ENCODE measurements around the gene HSD17B1.

HSD17B1 gene

DNA sequence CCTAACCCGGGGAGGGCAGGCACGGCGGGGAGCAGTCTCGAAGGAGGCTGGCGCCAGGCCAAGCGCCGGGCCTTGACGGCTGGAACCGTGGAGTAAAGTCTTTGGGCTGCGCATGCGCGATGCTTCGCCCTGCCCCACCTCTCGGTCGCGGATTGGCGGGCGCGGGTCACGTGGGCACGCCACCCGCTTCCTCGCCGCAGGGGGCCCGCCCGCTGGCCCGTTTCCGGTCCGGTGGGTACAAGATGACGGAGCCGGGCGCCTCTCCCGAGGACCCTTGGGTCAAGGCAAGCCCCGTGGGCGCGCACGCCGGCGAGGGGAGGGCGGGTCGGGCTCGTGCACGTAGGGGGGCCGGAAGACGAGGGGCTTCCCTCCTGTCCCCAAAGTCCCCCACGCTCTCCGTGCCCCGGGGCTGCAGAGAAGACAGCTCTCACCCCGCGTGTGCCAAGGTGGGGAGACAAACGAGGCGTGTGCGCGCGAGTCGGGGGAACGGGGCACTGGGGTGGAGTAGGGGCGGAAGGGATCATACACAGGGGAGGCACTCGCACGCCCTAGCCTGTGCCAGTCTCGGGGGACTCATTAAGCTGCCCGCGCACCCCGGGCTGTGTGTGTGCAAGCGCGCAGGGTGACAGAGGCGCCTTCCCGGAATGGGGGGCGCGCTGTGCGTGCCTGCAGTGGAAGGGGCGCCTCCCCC, 14.3 kb downstream of the HSD17B1 start, which contains the start of gene MLX:
Gene MLX (plus strand): TSS at position 218 of the 691 bp plus-strand sequence. CDS start 25 bp downstream, at position 243.
- DNase-seq (ENCODE audit: low spot score), result peak; percentile 92

DNA sequence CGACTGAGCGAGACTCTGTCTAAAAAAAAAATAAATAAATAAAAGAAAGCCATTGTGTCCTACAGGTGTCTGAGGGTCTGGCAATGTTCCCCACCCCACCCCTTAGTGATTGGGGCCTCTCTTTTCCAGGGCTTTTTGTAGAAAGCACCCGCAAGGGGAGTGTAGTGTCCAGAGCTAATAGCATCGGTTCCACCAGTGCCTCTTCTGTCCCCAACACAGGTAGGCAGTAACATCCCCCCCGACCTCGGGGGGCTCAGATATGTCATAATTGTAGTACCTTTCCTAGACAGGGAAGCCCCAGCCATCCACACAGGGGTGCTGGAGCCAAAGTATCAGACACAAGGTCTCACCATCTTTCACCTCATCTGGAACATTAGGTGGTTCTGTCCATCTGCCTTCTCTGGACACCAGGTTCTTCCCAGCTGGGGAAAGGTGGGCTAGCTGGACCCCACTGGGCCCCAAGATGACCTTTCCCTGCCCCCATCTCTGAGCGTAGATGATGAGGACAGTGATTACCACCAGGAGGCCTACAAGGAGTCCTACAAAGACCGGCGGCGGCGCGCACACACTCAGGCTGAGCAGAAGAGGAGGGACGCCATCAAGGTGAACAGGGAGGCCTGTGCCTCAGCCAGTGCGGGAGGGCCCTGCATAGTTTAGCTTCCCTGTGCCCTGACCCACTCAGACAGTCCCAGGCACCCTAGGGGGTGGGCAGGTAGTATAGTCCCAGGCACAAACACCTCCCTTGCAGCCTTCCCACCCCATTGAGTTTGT, 15.8 kb downstream of the HSD17B1 start:
- no peak for DNase-seq (ENCODE audit: low spot score)

DNA sequence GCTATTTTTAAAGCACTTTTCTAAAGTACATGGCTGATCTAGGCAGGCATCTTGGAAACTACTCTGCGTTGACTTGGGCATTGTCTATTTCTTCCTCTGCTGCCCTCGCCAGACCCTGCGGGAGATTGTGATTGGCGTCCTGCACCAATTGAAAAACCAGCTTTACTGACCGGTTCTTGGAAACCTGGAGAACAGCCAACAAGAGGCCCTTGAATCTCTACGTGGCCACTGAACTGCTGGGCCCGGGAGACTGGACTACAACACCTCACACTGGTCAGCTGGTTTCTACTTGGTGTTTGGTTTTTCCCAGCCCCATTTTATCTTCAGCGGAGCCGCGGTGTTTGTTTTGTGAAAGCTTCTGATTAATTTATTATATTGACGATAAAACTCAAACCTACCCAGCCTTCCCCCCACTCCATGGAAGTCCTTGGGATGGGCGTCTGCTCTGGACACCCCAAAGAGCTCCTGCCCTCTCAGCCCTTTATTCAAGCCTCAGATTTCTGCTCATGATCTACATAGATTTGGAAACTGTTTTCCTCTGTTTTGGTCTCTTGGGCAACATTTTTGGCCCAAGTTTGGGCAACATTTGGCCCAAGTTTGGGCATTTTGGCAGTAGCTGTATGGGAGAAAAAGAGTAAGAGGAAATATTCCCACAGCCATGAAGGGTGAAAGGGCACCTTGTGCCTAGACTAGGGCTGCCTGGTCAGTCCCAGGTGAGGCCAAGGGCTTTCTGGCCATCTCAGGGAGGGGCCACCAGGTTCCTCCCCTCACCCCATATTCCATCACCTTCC, 18.9 kb downstream of the HSD17B1 start:
- DNase-seq (ENCODE audit: low spot score), result no peak

DNA sequence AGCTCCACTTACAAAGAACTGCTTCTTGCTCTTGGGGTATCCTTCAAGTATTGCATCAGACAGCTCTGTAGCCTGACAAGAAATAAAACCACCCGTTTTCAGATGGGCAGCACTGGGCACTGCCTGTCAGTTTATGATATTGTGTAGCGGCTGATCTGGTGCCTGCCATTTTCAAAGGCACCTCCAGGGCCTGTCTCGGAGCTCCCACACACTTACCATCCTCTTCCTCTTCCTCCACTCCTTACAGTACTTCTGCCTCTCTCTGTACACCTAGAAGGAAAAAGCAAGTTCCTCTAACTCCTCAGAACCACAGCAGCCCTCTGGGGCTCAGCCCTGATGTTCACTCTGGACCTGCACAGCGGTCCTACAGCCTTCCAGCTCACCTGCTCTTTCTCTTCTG, 20.4 kb downstream of the HSD17B1 start:
- no peak for DNase-seq (ENCODE audit: low spot score)

DNA sequence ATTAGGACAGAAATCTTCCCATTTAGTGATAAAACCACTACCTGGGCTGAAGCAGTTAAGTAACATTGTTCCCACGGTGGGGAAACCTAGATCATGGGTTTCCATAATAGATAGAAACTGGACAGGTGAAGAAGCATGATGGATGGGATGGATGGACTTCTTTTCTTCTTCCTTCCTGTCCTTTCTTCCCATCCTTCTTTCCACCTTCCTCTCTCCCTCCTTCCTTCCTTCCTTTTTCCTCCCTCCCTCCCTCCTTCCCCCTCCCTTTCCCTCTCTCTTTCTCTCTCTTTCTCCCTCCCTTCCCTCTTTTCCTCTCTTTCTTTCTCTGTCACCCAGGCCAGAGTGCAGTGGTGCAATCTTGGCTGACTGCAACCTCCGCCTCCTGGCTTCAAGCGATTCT, 21.7 kb downstream of the HSD17B1 start:
- DNase-seq (ENCODE audit: low spot score), result no peak

DNA sequence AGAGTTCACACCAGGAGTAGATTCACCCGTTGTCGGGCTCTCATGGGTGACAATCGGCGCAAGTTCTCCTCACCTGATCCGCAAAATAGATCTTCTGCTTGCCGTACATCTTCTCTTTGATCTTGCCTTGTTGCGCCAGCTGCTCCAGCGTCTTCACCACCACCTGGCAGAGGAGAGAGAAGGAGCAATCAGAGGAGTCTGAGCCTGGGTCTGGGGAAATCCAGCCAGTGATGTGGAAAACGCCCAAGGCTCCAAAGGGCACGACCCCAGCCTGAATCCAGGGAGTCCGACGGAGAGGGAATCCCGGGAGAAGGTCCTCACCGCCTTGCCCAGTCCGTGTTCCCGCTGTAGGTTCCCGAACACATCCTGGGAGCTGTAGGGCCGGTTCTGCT, 24.4 kb downstream of the HSD17B1 start:
- no peak for DNase-seq (ENCODE audit: low spot score)

GRCh38 chr17:42577532-42578281, 25.0 kb downstream of the HSD17B1 start, which contains the start of gene PSMC3IP:
TSS of gene PSMC3IP (minus strand) at chr17:42577729. CDS start at chr17:42577686, 43 bp downstream.
- DNase-seq (ENCODE audit: low spot score), result peak; percentile 90

GRCh38 chr17:42578282-42578869, 25.7 kb downstream of the HSD17B1 start:
- peak; percentile 59 for DNase-seq (ENCODE audit: low spot score)

GRCh38 chr17:42579794-42580551, 27.2 kb downstream of the HSD17B1 start:
- DNase-seq (ENCODE audit: low spot score), result no peak

DNA sequence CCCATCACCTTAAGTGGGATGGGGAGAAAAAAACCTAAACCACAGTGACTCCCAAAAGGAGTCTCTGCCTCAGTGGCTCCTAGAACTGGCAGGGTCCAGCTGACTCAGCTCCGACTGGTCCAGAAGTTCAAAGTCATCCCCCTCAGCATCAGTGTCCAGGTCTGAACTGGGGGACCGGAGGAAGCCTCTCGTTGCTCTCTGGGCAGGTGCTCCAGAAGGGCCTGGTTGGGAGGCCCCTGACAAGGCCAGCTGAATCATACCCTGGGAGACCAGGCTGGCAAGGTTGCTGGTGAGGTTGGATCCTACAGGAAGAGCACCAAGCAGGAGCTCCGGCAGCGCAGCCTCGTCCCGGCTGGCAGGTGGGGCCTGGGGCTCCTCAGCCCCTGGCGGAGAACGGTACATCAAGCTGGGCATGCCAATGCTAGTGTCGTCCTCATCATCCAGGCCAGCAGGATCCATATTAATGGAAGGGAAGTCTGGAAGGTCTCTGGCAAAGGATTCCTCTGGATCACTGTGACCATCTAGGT, 29.1 kb downstream of the HSD17B1 start:
- no peak for DNase-seq (ENCODE audit: low spot score)

- DNase-seq (ENCODE audit: low spot score), result no peak
Observed at GRCh38 chr17:42584880-42585279, 32.2 kb downstream of the HSD17B1 start.

GRCh38 chr17:42585353-42585752, 32.6 kb downstream of the HSD17B1 start:
- DNase-seq (ENCODE audit: low spot score), result no peak

GRCh38 chr17:42586514-42587230, 33.9 kb downstream of the HSD17B1 start:
- DNase-seq (ENCODE audit: low spot score), result no peak

DNA sequence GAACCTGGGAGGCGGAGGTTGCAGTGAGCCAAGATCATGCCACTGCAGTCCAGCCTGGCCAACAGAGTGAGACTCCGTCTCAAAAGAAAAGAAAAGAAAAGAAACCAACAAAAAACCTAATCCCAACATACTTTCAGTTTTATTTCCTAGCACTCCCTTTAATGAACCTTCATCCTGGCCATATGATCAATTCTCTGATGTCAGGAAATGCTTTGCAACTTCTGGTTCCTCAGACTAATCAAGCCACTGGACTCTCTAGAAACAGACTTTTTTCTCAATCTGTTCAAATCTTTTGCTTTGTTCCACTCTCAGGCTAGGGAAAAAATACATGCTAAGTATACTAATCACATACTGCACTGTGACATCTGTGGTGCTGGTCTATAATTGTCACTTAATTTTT, 38.2 kb downstream of the HSD17B1 start:
- no peak for DNase-seq (ENCODE audit: low spot score)

DNA sequence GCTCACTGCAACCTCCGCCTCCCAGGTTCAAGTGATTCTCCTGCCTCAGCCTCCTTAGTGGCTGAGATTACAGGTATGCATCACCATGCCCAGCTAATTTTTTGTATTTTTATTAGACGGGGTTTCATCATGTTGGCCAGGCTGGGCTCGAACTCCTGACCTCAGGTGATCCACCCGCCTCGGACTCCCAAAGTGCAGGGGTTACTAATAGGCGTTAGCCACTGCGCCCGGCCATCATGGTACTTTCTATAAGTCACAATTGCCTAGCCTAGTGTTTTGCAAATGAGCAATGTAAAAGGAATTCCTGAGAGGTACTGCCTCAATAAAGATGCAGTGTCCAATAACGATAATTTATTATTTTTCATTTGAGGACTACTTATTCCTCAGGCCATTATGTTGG, 38.7 kb downstream of the HSD17B1 start:
- no peak for DNase-seq (ENCODE audit: low spot score)

DNA sequence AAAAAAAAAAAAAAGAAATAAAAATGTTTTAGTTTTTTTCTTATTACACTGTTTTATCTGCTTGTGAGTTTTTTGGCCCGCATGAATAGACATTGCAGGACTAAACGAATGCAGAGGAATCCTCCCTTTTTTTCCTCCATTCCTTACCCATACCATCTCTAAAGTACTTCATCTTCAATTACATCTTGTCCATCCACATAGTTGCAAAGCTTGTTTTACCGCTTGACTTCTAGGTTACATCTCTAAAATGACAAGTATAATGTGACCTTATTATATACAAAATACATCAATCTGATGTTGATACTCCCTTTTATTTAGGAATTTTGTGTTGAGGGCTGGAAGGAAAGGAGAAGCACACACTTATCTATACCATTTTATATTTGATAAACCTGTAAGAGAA, 43.7 kb downstream of the HSD17B1 start:
- DNase-seq (ENCODE audit: low spot score), result no peak

DNA sequence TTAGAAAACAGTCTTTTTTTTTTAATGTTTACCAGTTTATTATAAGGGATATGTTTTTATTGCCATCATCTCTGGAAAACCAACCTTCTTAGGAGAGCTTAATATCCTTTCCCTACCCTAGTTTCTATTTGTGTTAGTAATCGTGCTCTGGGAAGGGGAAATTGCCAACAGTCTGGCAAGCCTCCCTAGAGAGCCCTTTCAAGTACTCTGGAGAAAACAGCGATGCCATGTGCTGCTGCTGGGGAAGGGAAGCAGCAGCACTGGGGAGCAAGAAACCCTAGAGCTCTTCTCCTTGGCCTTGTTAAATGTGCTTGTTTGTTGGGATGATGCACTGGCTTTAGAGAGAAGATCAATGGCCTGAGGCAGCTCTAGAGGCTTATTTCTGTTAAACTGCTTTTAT, 46.2 kb downstream of the HSD17B1 start:
- DNase-seq (ENCODE audit: low spot score), result no peak

DNA sequence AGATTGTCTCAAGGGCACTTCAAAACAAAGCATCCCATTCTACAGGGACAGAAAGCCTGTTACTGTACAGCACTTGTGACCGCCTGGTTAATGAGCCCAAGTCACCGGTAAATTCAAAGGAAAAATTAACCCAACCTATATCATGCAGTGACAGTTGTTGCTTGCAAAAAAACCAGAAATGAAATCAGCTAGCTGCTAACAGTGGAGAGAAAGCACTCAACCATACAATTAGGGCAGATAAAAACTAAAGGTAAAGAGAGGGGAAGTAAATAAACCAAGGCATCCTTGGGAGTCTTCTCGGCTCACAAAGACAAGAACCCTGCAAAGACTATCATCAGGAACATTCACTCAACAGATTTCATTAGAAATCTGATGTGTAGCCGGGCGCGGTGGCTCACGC, 50.6 kb downstream of the HSD17B1 start:
- no peak for DNase-seq (ENCODE audit: low spot score)
